WTC11 (cell line): Measurements from ENCODE around the gene APCDD1. TPM values are rescaled to one million over a fixed set of nuclear protein-coding genes. Genes with fewer than 3 reads are reported as not detected.

Source experiments
- ATAC-seq: fragments of 200-7000 bp; cut with Tn5 transposase; 2 replicates; pipeline ENCODE4 v1.10.0; 2021; ENCODE audit warnings: mild to moderate bottlenecking, moderate library complexity
- CTCF ChIA-PET: fragments of 300-600 bp; sonication (Branson Sonifier 250); formaldehyde crosslinking; loops from one replicate; lab custom pipeline; 2021; ENCODE audit warnings: antibody characterized with exemption; lab: Charles Lee
- POLR2A ChIA-PET: fragments of 350-600 bp; sonication (Branson Sonifier 250); formaldehyde crosslinking; loops from one replicate; lab custom pipeline; 2021; ENCODE audit warnings: antibody characterized with exemption; lab: Charles Lee
- DNase-seq: peaks from one replicate; pipeline ENCODE4 v3.0.0; 2021; ENCODE audit warnings: low spot score
- H3K27ac Mint-ChIP-seq: 2 replicates; pipeline ENCODE4 v1.8.0; 2021; ENCODE audit warnings: mixed read lengths
- H3K27me3 Mint-ChIP-seq: 2 replicates; pipeline ENCODE4 v1.8.0; 2021; ENCODE audit warnings: low read depth, mild to moderate bottlenecking, moderate library complexity, mixed read lengths
- H3K36me3 Mint-ChIP-seq: 2 replicates; pipeline ENCODE4 v1.8.0; 2021; ENCODE audit warnings: mixed read lengths
- H3K4me1 Mint-ChIP-seq: 2 replicates; pipeline ENCODE4 v1.8.0; 2022; ENCODE audit warnings: mixed read lengths
- H3K4me3 Mint-ChIP-seq: 2 replicates; pipeline ENCODE4 v1.8.0; 2021; ENCODE audit warnings: mild to moderate bottlenecking, moderate library complexity, mixed read lengths
- H3K9me3 Mint-ChIP-seq: 2 replicates; pipeline ENCODE4 v1.8.0; 2021; ENCODE audit warnings: mixed read lengths
- CBFB ChIP-seq: sonication (generic); formaldehyde crosslinking; IDR thresholded peaks from 2 replicates; pipeline ENCODE4 v1.8.1; 2022; ENCODE audit warnings: mild to moderate bottlenecking, low read depth, missing genetic modification reagents
- CDX4 ChIP-seq: fragments of 250-450 bp; sonication (Bioruptor Pico); IDR thresholded peaks from 2 replicates; pipeline ENCODE4 v1.9.0; 2021; ENCODE audit warnings: moderate library complexity, mild to moderate bottlenecking, inconsistent platforms, borderline replicate concordance
- CTCF ChIP-seq: fragments of 200-600 bp; IDR thresholded peaks from 2 replicates; pipeline ENCODE4 v1.8.0; 2022; ENCODE audit warnings: antibody characterized with exemption
- E2F1 ChIP-seq: sonication (generic); formaldehyde crosslinking; IDR thresholded peaks from 2 replicates; pipeline ENCODE4 v1.8.0; 2022; ENCODE audit warnings: mild to moderate bottlenecking, missing genetic modification reagents
- E2F4 ChIP-seq: sonication (generic); formaldehyde crosslinking; IDR thresholded peaks from 2 replicates; pipeline ENCODE4 v1.8.1; 2022; ENCODE audit warnings: low read depth, mild to moderate bottlenecking, moderate library complexity, missing genetic modification reagents, borderline replicate concordance
- E2F5 ChIP-seq: sonication (generic); formaldehyde crosslinking; IDR thresholded peaks from 2 replicates; pipeline ENCODE4 v1.8.1; 2022; ENCODE audit warnings: mild to moderate bottlenecking, moderate library complexity, missing genetic modification reagents
- EMX1 ChIP-seq: fragments of 250-450 bp; sonication (Bioruptor Pico); IDR thresholded peaks from 2 replicates; pipeline ENCODE4 v1.8.0; 2021; ENCODE audit warnings: mild to moderate bottlenecking
- ETV6 ChIP-seq: sonication (generic); formaldehyde crosslinking; IDR thresholded peaks from 2 replicates; pipeline ENCODE4 v1.8.1; 2022; ENCODE audit warnings: mild to moderate bottlenecking, missing genetic modification reagents
- FOXJ3 ChIP-seq: sonication (generic); formaldehyde crosslinking; IDR thresholded peaks from 2 replicates; pipeline ENCODE4 v1.9.0; 2021; ENCODE audit warnings: missing genetic modification reagents, mild to moderate bottlenecking, borderline replicate concordance
- FOXP1 ChIP-seq: sonication (generic); formaldehyde crosslinking; IDR thresholded peaks from 2 replicates; pipeline ENCODE4 v1.8.0; 2022; ENCODE audit warnings: missing genetic modification reagents, mild to moderate bottlenecking, moderate library complexity, borderline replicate concordance
- FOXP4 ChIP-seq: sonication (generic); formaldehyde crosslinking; IDR thresholded peaks from 2 replicates; pipeline ENCODE4 v1.8.0; 2022; ENCODE audit warnings: mild to moderate bottlenecking, missing genetic modification reagents
- IRF2 ChIP-seq: sonication (generic); formaldehyde crosslinking; IDR thresholded peaks from 2 replicates; pipeline ENCODE4 v1.8.0; 2022; ENCODE audit warnings: low read depth, missing genetic modification reagents, borderline replicate concordance
- JUN ChIP-seq: sonication (generic); formaldehyde crosslinking; IDR thresholded peaks from 2 replicates; pipeline ENCODE4 v1.8.0; 2023; ENCODE audit warnings: mild to moderate bottlenecking, missing genetic modification reagents
- KAT7 ChIP-seq: sonication (generic); formaldehyde crosslinking; IDR thresholded peaks from 2 replicates; pipeline ENCODE4 v1.8.1; 2023; ENCODE audit warnings: missing genetic modification reagents, mild to moderate bottlenecking, borderline replicate concordance
- MYBL2 ChIP-seq: sonication (generic); formaldehyde crosslinking; IDR thresholded peaks from 2 replicates; pipeline ENCODE4 v1.8.1; 2023; ENCODE audit warnings: mild to moderate bottlenecking, moderate library complexity, missing genetic modification reagents
- OVOL2 ChIP-seq: fragments of 250-450 bp; sonication (Bioruptor Pico); IDR thresholded peaks from 2 replicates; pipeline ENCODE4 v1.9.0; 2021; ENCODE audit warnings: mild to moderate bottlenecking, borderline replicate concordance
- RELA ChIP-seq: sonication (generic); formaldehyde crosslinking; IDR thresholded peaks from 2 replicates; pipeline ENCODE4 v1.8.1; 2022; ENCODE audit warnings: missing genetic modification reagents, mild to moderate bottlenecking, borderline replicate concordance
- TEAD1 ChIP-seq: sonication (generic); formaldehyde crosslinking; IDR thresholded peaks from 2 replicates; pipeline ENCODE4 v1.8.0; 2022; ENCODE audit warnings: mild to moderate bottlenecking, missing genetic modification reagents
- ZBTB21 ChIP-seq: sonication (generic); formaldehyde crosslinking; IDR thresholded peaks from 2 replicates; pipeline ENCODE4 v1.8.1; 2023; ENCODE audit warnings: mild to moderate bottlenecking, missing genetic modification reagents, borderline replicate concordance
- ZMAT4 ChIP-seq: fragments of 250-450 bp; sonication (Bioruptor Pico); IDR thresholded peaks from 2 replicates; pipeline ENCODE4 v1.9.0; 2021; ENCODE audit warnings: mild to moderate bottlenecking
- ZNF671 ChIP-seq: fragments of 250-450 bp; sonication (Bioruptor Pico); IDR thresholded peaks from 2 replicates; pipeline ENCODE4 v1.8.0; 2021; ENCODE audit warnings: mild to moderate bottlenecking
- ZSCAN18 ChIP-seq: fragments of 250-450 bp; sonication (Bioruptor Pico); IDR thresholded peaks from 2 replicates; pipeline ENCODE4 v2.1.2; 2022; ENCODE audit warnings: mild to moderate bottlenecking, moderate library complexity
- total RNA-seq: library from RNA; stranded (reverse); gene quantifications from 3 replicates; pipeline ENCODE4 v1.2.3, GENCODE V29; 2021

APCDD1 gene
- total RNA-seq, 1 experiment from 2014 or later: 7.1 TPM

GRCh38 chr18:10523544-10523943, 69.1 kb downstream of the APCDD1 start (continued):
- TF ChIP-seq EMX1 (CRISPR knock-in tag) (no peak), JUN (CRISPR knock-in tag) (no peak), ZNF671 (no peak), MYBL2 (CRISPR knock-in tag) (no peak), E2F5 (CRISPR knock-in tag) (no peak), CDX4 (CRISPR knock-in tag) (no peak), FOXJ3 (no peak), ZSCAN18 (CRISPR knock-in tag) (no peak), FOXP4 (no peak), CTCF (no peak), E2F4 (CRISPR knock-in tag) (no peak)
- TF ChIP-seq, all 79 proteins: peak for 0

- Mint-ChIP-seq H3K4me3 (peak overlapping the region; percentile 95), H3K27ac (no peak overlapping the region), H3K4me1 (peaks cover 26% of the 10 kb centered on the region), H3K9me3 (no peaks in the 10 kb centered on the region), H3K27me3 (no peaks in the 10 kb centered on the region), H3K36me3 (no peaks in the 10 kb centered on the region)
- POLR2A ChIA-PET: no interaction called here
- ATAC-seq (no peak), DNase-seq (no peak)
- CTCF ChIA-PET: no interaction called here
- TF ChIP-seq ZNF671 (no peak), ZBTB21 (CRISPR knock-in tag) (no peak), ETV6 (CRISPR knock-in tag) (no peak), EMX1 (CRISPR knock-in tag) (no peak), RELA (CRISPR knock-in tag) (no peak), JUN (CRISPR knock-in tag) (no peak), IRF2 (CRISPR knock-in tag) (no peak), ZMAT4 (CRISPR knock-in tag) (no peak), OVOL2 (CRISPR knock-in tag) (no peak), FOXP1 (CRISPR knock-in tag) (no peak), E2F1 (CRISPR knock-in tag) (no peak), CBFB (CRISPR knock-in tag) (no peak), CTCF (no peak), TEAD1 (no peak), KAT7 (CRISPR knock-in tag) (no peak)
Observed at GRCh38 chr18:10524507-10525370, 70.3 kb downstream of the APCDD1 start.
